ENCODE measurements around the gene DLGAP4.

DNA sequence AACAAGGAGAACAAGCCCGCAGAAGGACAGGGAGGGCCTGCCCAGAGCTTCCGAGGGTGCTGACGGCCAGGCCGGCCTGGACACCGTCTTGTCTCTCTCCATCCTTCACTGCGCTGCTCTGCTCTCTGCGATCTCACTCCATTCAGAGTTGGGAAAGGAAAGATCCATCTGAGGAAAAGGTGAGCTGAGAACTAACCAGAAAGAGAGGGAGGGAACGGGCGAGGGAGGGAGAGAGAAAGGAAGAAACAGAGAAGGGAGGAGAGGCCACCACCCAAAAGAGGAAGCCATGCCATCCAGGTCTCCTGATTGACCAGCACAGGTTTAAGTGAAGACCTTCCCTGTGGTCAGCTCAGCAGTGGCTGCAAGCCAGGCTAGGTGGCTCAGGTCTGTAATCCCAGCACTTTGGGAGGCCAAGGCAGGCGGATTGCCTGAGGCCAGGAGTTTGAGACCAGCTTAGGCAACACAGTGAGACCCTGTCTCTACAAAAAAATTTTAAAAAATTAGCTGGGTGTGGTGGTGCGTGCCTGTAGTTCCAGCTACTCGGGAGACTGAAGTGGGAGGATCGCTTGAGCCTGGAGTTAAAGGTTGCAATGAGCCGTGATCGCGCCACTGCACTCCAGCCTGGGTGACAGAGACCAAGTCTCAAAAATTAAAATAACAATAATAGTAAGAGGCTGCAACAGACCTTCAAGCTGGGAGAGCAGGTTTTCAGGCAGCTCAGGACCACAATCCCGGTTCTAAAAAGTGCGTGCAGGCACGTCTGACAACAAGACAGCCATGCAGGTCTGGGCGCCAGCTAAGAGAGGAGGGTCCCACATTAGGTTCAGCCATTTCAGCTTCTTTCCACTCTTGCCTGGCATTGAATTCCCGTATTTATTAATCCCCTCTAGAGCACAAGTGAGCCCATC, 34.2 kb upstream of the DLGAP4 start:
- TF ChIP-seq, protein P1, sequence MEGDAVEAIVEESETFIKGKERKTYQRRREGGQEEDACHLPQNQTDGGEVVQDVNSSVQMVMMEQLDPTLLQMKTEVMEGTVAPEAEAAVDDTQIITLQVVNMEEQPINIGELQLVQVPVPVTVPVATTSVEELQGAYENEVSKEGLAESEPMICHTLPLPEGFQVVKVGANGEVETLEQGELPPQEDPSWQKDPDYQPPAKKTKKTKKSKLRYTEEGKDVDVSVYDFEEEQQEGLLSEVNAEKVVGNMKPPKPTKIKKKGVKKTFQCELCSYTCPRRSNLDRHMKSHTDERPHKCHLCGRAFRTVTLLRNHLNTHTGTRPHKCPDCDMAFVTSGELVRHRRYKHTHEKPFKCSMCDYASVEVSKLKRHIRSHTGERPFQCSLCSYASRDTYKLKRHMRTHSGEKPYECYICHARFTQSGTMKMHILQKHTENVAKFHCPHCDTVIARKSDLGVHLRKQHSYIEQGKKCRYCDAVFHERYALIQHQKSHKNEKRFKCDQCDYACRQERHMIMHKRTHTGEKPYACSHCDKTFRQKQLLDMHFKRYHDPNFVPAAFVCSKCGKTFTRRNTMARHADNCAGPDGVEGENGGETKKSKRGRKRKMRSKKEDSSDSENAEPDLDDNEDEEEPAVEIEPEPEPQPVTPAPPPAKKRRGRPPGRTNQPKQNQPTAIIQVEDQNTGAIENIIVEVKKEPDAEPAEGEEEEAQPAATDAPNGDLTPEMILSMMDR (IDR thresholded peaks at IDR 0.05), result no peak
- TF ChIP-seq POLR2A (IDR thresholded peaks at IDR 0.05) (no peak), POLR2AphosphoS5 (IDR thresholded peaks at IDR 0.05) (no peak)
